Choroid plexus epithelial cell (primary cell): Measurements from ENCODE around the gene OR52A5.
"Not testable (repeated sequence)": the region's sequence is repeated elsewhere in the genome, so short reads cannot be mapped to it uniquely, and the experiment has no call there.

Source experiments
- DNase-seq: peaks from one replicate; pipeline ENCODE4 v3.0.0-alpha.2; 2010; ENCODE audit warnings: low read depth
- H3K4me3 ChIP-seq: 2 replicates; pipeline ENCODE4 v1.5.1; 2011; ENCODE audit warnings: low read depth, mild to moderate bottlenecking, control low read depth, low read length, moderate library complexity
- CTCF ChIP-seq: conservative IDR thresholded peaks from 2 replicates; pipeline ENCODE4 v1.5.1; 2011; ENCODE audit warnings: low read depth, mild to moderate bottlenecking, control low read depth, inconsistent platforms, low read length, moderate library complexity

OR52A5 gene

DNA sequence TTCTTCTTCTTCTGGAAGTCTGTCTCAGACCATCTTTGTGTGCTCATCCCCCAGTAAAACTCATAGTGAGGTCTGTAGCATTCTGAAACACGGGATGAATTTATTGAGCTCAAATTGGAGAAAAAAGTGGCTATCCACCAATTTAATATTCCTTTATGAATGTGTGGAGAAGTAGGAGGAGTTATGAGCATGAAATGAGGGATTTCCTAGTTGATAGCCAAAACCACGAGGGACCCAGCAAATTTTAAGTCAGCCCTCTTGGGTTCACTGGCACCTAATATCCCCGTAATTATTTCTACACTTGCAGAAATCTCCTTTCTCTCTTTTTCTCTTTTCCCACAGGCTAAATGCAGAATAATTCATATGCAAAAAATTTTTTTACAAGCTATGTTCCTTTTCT is 16.5 kb upstream of the OR52A5 start, which contains the start of gene OR52A1:
TSS of gene OR52A1 (minus strand) at position 101 of the 400 bp plus-strand sequence. CDS start 2,388 bp downstream, outside the sequence.
- no peak for TF ChIP-seq CTCF

DNA sequence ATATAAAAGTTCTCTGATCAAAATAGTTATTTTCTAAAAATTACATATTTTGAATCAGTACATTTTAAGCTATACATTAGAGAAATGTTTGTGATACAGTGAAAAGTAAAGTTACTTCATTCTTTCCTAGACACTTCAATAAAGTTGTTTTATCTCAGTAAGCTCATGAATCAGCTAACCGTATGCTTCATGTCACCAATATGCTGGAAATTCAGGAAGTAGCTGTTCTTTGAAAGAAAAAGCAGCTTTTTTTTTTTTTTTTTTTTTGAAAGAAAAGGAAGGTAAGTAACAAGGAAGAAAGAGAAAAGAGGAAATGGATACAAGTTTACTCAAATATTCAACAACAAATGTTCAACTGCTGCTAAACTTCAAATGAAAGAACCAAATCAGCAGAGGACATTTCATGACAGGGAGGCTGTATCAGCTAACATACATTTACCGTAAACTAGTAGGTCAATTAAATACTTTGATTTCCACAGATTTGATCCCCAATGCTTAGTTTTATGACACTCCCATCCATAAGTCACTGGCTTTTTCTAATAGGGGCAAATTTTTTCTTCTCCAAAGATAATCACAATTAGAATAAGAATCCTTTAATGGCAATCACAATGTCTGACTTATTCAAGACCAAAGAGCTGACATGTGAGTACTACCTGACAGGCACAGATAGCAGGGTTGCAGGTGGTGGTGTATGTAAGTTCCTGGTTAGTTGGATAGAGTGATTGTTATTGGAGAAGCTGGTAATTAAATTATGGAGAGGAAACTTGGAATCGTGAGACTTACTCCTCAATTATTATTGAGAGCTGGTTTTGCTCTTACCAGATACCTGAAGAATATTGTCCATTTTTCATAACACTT is 15.6 kb upstream of the OR52A5 start:
- DNase-seq, result no peak
- H3K4me3 ChIP-seq, result no peak overlapping the region
- TF ChIP-seq CTCF, result no peak

More for the DNA sequence above, 16.5 kb upstream of the OR52A5 start, which contains the start of gene OR52A1:
- no peak for DNase-seq
- no peak within 1 kb of the TSS for H3K4me3 ChIP-seq

- DNase-seq, result no peak
- H3K4me3 ChIP-seq, result no peak overlapping the region
These were observed 13.6 kb upstream of the OR52A5 start for GRCh38 chr11:5151713-5152153.

GRCh38 chr11:5144206-5144605 is 6.0 kb upstream of the OR52A5 start:
- not testable (repeated sequence) for DNase-seq, H3K4me3 ChIP-seq

More at GRCh38 chr11:5151713-5152153, 13.6 kb upstream of the OR52A5 start:
- no peak for TF ChIP-seq CTCF

DNA sequence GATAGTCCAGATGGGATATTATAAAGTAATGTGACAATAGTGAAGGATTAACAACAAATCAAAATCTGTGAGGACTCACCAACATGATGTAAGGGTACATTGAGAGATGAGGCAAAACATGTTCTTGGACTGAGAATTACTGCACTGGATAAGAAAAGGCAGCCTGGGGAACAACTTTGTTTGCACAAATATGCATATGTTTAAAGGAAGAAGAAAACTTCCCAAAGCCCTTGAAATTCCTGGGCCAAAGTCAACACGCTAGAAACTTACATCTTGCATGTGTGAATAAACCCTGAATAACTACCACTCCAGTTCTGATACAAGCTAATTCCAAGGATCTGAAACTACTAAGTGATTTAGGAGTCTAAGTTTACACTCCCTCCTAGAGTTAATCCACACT is 1.1 kb downstream of the OR52A5 start:
- TF ChIP-seq CTCF, result no peak
- no peak overlapping the region for H3K4me3 ChIP-seq
- no peak for DNase-seq

DNA sequence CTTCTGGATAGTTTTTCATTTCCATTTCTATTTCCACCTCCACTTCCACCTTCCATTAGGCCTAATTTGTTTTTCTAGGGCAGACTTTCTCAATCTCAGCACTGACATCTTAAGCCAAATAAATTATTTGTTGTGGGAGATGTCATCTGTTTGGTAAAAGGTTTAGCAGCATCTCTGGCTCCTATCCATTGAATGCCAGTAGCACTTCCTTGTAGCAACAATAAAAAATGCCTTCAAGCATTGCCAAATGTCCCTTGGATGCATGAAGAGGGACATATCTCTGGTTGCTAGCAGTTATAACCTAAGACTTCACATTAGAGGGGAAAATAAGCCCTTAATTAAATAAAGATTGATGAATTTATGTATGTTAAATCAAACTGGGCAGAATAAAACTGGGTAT is 1.9 kb downstream of the OR52A5 start:
- H3K4me3 ChIP-seq, result no peak overlapping the region
- TF ChIP-seq CTCF, result no peak
- DNase-seq, result no peak

- DNase-seq, result no peak
- no peak for TF ChIP-seq CTCF
- H3K4me3 ChIP-seq, result no peak overlapping the region
These were observed 6.4 kb downstream of the OR52A5 start for GRCh38 chr11:5131584-5132335.
